ENCODE results near the gene PLXDC2. TPM values are rescaled to one million over a fixed set of nuclear protein-coding genes. Genes with fewer than 3 reads are reported as not detected.

Gene PLXDC2
- total RNA-seq, 2 experiments from 2014 or later, result not detected

- intact Hi-C loops (cut with micrococcal nuclease), result no loop called here
- POLR2A ChIA-PET, result no interaction called here
Measured at GRCh38 chr10:19933772-19934171, 117.5 kb downstream of the PLXDC2 start.

GRCh38 chr10:19935176-19935575 is 118.9 kb downstream of the PLXDC2 start:
- ChIA-PET CTCF (no interaction called here), POLR2A (no interaction called here)
- Mint-ChIP-seq H3K36me3 (ENCODE audit: low read depth) (no peaks in the 10 kb centered on the region), H3K4me1 (ENCODE audit: low read depth) (no peaks in the 10 kb centered on the region), H3K9me3 (peaks cover 2% of the 10 kb centered on the region), H3K27me3 (no peaks in the 10 kb centered on the region), H3K27ac (no peak overlapping the region), H3K4me3 (no peak overlapping the region)
- ATAC-seq (no peak), DNase-seq (no peak)
- intact Hi-C loops (cut with micrococcal nuclease), result no loop called here
- no peak for TF ChIP-seq CTCF (IDR thresholded peaks at IDR 0.05)

More at GRCh38 chr10:19933772-19934171, 117.5 kb downstream of the PLXDC2 start:
- CTCF ChIA-PET, result no interaction called here
- Mint-ChIP-seq H3K36me3 (ENCODE audit: low read depth) (no peaks in the 10 kb centered on the region), H3K4me1 (ENCODE audit: low read depth) (no peaks in the 10 kb centered on the region), H3K9me3 (peaks cover 2% of the 10 kb centered on the region), H3K27ac (no peak overlapping the region), H3K4me3 (no peak overlapping the region), H3K27me3 (no peaks in the 10 kb centered on the region)
- no peak for DNase-seq
- TF ChIP-seq CTCF (IDR thresholded peaks at IDR 0.05), result no peak
- no peak for ATAC-seq

- no peak for DNase-seq
- intact Hi-C loops (cut with micrococcal nuclease), result no loop called here
- H3K4me3 Mint-ChIP-seq, result no peak overlapping the region
- H3K27ac Mint-ChIP-seq, result no peak overlapping the region
- ChIA-PET CTCF (no interaction called here), POLR2A (no interaction called here)
- no peaks in the 10 kb centered on the region for H3K4me1 Mint-ChIP-seq (ENCODE audit: low read depth)
- H3K36me3 Mint-ChIP-seq (ENCODE audit: low read depth), result no peaks in the 10 kb centered on the region
- H3K27me3 Mint-ChIP-seq, result no peaks in the 10 kb centered on the region
- H3K9me3 Mint-ChIP-seq, result peaks cover 2% of the 10 kb centered on the region
- ATAC-seq, result no peak
- TF ChIP-seq CTCF (IDR thresholded peaks at IDR 0.05), result no peak
Measured at GRCh38 chr10:19936289-19936688, 120.1 kb downstream of the PLXDC2 start.

- H3K4me1 Mint-ChIP-seq (ENCODE audit: low read depth), result no peaks in the 10 kb centered on the region
- ChIA-PET CTCF (no interaction called here), POLR2A (no interaction called here)
- no peak for DNase-seq
- H3K27ac Mint-ChIP-seq, result no peak overlapping the region
- ATAC-seq, result no peak
- H3K4me3 Mint-ChIP-seq, result no peak overlapping the region
- intact Hi-C loops (cut with micrococcal nuclease), result no loop called here
- no peaks in the 10 kb centered on the region for H3K36me3 Mint-ChIP-seq (ENCODE audit: low read depth)
- no peak for TF ChIP-seq CTCF (IDR thresholded peaks at IDR 0.05)
- no peaks in the 10 kb centered on the region for H3K9me3 Mint-ChIP-seq
- no peaks in the 10 kb centered on the region for H3K27me3 Mint-ChIP-seq
Measured at GRCh38 chr10:19937989-19938388, 121.8 kb downstream of the PLXDC2 start.

GRCh38 chr10:19941206-19941880 is 125.1 kb downstream of the PLXDC2 start:
- ChIA-PET CTCF (no interaction called here), POLR2A (no interaction called here)
- intact Hi-C loops (cut with micrococcal nuclease), result no loop called here
- Mint-ChIP-seq H3K9me3 (no peaks in the 10 kb centered on the region), H3K27me3 (no peaks in the 10 kb centered on the region), H3K4me3 (no peak overlapping the region), H3K36me3 (ENCODE audit: low read depth) (no peaks in the 10 kb centered on the region), H3K27ac (no peak overlapping the region), H3K4me1 (ENCODE audit: low read depth) (no peaks in the 10 kb centered on the region)
- ATAC-seq (no peak), DNase-seq (no peak)
- TF ChIP-seq CTCF (IDR thresholded peaks at IDR 0.05), result no peak
